Measurements from ENCODE around the gene POR.
"Not testable (repeated sequence)": the region's sequence is repeated elsewhere in the genome, so short reads cannot be mapped to it uniquely, and the experiment has no call there.

Gene POR

GRCh38 chr7:75887669-75888369 lies 27.1 kb upstream of the POR start:
- no peak overlapping the region for H3K4me3 ChIP-seq (ENCODE audit: low read depth, low read length)
- no peak for TF ChIP-seq CTCF (IDR thresholded peaks at IDR 0.05; ENCODE audit: borderline replicate concordance, insufficient read depth, low read depth, low read length)

- H3K4me3 ChIP-seq (ENCODE audit: low read depth, low read length): no peak overlapping the region
- TF ChIP-seq CTCF (IDR thresholded peaks at IDR 0.05; ENCODE audit: borderline replicate concordance, insufficient read depth, low read depth, low read length): no peak
Observed at GRCh38 chr7:75888464-75889222, 26.3 kb upstream of the POR start.

GRCh38 chr7:75889223-75889825 lies 25.6 kb upstream of the POR start:
- no peak overlapping the region for H3K4me3 ChIP-seq (ENCODE audit: low read depth, low read length)
- TF ChIP-seq CTCF (IDR thresholded peaks at IDR 0.05; ENCODE audit: borderline replicate concordance, insufficient read depth, low read depth, low read length): no peak

GRCh38 chr7:75889826-75890225 lies 25.1 kb upstream of the POR start:
- no peak overlapping the region for H3K4me3 ChIP-seq (ENCODE audit: low read depth, low read length)
- no peak for TF ChIP-seq CTCF (IDR thresholded peaks at IDR 0.05; ENCODE audit: borderline replicate concordance, insufficient read depth, low read depth, low read length)

GRCh38 chr7:75891237-75891636 lies 23.7 kb upstream of the POR start:
- H3K4me3 ChIP-seq (ENCODE audit: low read depth, low read length): not testable (repeated sequence)

GRCh38 chr7:75891815-75892411 lies 23.0 kb upstream of the POR start:
- TF ChIP-seq CTCF (IDR thresholded peaks at IDR 0.05; ENCODE audit: borderline replicate concordance, insufficient read depth, low read depth, low read length): no peak

GRCh38 chr7:75892634-75893272 lies 22.2 kb upstream of the POR start:
- H3K4me3 ChIP-seq (ENCODE audit: low read depth, low read length): no peak overlapping the region
- no peak for TF ChIP-seq CTCF (IDR thresholded peaks at IDR 0.05; ENCODE audit: borderline replicate concordance, insufficient read depth, low read depth, low read length)

More at GRCh38 chr7:75891815-75892411, 23.0 kb upstream of the POR start:
- no peak overlapping the region for H3K4me3 ChIP-seq (ENCODE audit: low read depth, low read length)
